Thyroid gland (tissue), 4 donors: ENCODE data around the gene ZNF580.

ENCODE experiments used
- POLR2A ChIP-seq, 2 donors: fragments of 450-650 bp; IDR thresholded peaks; one replicate each; pipeline ENCODE4 v1.6.1; 2017; ENCODE audit warnings: antibody characterized with exemption in 2 of 2, mild to moderate bottlenecking in 2 of 2, moderate library complexity in 1 of 2
- TF ChIP-seq, protein P1 (sequence below), 6 experiments: fragments of 200-600 bp in 3 of 6; fragments of 450-650 bp in 3 of 6; sonication (generic) in 3 of 6; IDR thresholded peaks; one replicate each; pipeline ENCODE4 v1.5.1; 2016 to 2019; ENCODE audit warnings: antibody characterized with exemption in 6 of 6, mild to moderate bottlenecking in 2 of 6, inconsistent platforms in 1 of 6, moderate library complexity in 1 of 6

DNA sequence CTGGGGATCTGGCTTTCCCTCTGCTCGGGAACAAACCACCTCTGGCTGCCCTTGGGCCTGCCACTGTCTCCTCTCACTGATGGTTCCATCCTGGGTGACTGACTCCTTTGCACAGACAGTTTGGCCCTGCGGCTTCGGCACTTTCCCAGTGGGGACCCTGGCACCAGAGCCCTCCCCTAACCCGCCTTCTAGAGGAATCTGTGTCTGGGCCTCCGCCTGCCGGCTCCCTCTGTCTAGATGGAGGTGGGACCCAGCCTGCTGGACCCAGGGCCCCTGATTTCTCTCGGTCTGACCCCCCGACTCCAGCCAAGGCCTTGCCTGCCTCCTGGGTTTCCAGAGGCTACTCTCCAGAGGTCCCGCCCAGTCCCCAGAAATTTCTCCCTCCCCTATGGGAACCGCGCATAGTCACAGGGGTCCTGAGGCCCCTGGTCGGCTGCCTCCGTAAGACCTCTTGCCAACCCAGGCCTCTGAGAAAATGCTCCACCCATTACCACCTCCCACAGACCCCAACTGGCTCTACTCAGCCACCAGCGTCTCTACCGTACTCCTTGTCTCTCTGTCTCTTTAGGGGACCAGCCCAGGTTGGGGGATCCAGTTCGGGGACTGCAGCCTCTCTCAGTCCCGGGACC, 9.9 kb downstream of the ZNF580 start:
- TF ChIP-seq, protein P1, sequence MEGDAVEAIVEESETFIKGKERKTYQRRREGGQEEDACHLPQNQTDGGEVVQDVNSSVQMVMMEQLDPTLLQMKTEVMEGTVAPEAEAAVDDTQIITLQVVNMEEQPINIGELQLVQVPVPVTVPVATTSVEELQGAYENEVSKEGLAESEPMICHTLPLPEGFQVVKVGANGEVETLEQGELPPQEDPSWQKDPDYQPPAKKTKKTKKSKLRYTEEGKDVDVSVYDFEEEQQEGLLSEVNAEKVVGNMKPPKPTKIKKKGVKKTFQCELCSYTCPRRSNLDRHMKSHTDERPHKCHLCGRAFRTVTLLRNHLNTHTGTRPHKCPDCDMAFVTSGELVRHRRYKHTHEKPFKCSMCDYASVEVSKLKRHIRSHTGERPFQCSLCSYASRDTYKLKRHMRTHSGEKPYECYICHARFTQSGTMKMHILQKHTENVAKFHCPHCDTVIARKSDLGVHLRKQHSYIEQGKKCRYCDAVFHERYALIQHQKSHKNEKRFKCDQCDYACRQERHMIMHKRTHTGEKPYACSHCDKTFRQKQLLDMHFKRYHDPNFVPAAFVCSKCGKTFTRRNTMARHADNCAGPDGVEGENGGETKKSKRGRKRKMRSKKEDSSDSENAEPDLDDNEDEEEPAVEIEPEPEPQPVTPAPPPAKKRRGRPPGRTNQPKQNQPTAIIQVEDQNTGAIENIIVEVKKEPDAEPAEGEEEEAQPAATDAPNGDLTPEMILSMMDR (IDR thresholded peaks at IDR 0.05), result no peak
- no peak for TF ChIP-seq POLR2A (IDR thresholded peaks at IDR 0.05)
